ENCODE results near the gene GRK6. TPM values are rescaled to one million over a fixed set of nuclear protein-coding genes. Genes with fewer than 3 reads are reported as not detected.

GRK6 gene
- polyA plus RNA-seq, 1 experiment = 37.7 TPM

DNA sequence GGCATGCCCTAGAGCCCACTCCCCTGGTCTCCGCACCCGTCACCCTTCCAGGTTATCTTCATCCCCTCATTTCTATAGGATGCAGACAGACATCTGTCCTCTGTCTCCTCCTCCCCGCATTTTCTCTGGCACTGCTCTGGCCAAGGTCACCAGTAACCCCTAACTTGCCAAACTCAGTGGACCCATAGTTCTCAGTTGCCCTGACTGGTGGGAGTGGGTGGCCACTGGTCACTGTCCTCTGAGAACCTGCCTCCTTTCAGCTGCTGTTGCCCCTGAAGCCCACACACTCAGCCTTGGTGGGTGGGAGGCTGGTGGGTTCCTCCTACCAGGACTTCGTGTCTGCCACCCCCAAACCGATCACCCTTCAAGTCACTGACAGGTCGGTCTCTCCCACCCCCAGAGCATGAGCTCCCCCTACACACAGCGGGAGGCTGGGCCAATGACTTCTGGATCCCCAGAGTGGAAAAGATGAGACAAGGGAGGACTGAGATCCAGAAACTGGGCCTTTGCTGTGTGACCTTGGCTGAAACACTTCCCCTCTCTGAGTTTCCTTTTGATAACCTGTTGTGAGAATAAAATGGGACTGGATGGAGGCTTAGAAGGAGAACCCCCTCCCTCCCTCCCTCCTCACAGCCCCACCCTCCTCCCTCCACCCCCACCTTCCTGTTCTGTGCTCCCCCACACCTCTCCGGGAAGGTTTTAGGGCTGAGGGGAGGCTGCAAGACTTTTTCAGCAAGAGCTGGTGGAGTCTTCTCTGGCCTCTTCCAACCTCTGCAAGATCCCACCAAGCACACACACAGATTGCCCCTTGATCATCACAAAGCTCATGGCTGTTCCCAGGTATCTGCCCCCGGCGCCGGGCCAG, 49.3 kb downstream of the GRK6 start:
- no peak overlapping the region for H3K4me3 ChIP-seq (ENCODE audit: low read depth, low read length)
- no peaks in the 10 kb centered on the region for H3K27me3 ChIP-seq (ENCODE audit: control insufficient read depth, insufficient read depth, low read length)
- ChIA-PET CTCF (interaction anchor here (0.9 to 8.3 kb wide), 5 partner anchors 10 to 71 kb away, joined by 3 to 85 read pairs (median 4); partner anchors contain the start of gene PDLIM7), POLR2A (no interaction called here)
- DNase-seq (ENCODE audit: low read depth) = no peak
- no peak for TF ChIP-seq CTCF (IDR thresholded peaks at IDR 0.05; ENCODE audit: insufficient read depth, low read depth, low read length)
- peaks cover 4% of the 10 kb centered on the region for H3K36me3 ChIP-seq (ENCODE audit: control insufficient read depth, insufficient read depth, low read length)

- no peak for TF ChIP-seq CTCF (IDR thresholded peaks at IDR 0.05; ENCODE audit: insufficient read depth, low read depth, low read length)
- Histone ChIP-seq H3K4me3 (ENCODE audit: low read depth, low read length) (no peak overlapping the region), H3K27me3 (ENCODE audit: control insufficient read depth, insufficient read depth, low read length) (no peaks in the 10 kb centered on the region), H3K36me3 (ENCODE audit: control insufficient read depth, insufficient read depth, low read length) (peaks cover 5% of the 10 kb centered on the region)
- ChIA-PET POLR2A (no interaction called here), CTCF (interaction anchor here (0.9 to 8.3 kb wide), 7 partner anchors 12 to 72 kb away, joined by 3 to 85 read pairs (median 4); partner anchors contain the start of gene PDLIM7)
- no peak for DNase-seq (ENCODE audit: low read depth)
These were observed 50.2 kb downstream of the GRK6 start for GRCh38 chr5:177476531-177477233.

DNA sequence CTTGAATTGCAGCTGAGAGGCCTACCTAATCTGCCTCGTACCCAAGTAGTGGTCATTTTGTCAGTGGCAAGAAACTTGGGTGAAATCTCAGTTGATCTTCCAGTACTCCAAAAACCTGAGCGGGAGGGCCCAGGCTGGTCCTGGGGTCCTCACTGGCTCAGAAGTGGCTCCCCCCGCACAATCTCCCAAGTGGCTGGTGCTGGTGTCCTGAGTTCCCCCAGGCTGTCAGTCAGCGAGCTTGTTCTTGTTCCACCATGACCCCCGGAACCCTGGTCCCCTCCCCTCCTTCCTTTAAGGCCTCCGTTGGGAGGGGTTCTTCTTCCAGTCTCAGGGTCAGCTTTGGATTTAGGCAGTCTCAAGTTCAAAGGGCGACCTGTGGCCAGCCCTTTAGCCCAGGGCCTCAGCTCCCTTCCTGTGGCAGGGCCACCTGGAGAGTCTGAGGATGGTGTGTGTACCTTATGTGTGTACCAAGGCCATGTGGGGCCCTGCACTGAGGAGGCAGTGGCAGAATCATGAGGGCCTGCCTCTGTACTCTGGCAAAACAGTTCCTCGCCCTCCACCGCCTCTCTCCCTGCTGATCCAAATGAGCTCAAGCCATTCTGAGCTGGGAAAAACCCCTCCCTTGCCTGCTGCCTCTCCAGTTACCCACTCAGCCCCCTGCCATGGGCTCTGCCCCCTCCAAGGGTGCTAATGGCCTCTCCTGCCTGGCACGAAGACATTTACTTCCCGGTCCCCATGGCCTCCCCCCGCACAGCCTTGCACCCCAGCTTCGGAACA, 51.4 kb downstream of the GRK6 start:
- POLR2A ChIA-PET = interaction anchor here (0.7 to 1.0 kb wide), 3 partner anchors 13 to 17 kb away, joined by 3 to 5 read pairs (median 3); no protein-coding TSS in a partner anchor

More for the DNA sequence above, 51.4 kb downstream of the GRK6 start:
- no peak for DNase-seq (ENCODE audit: low read depth)
- no peaks in the 10 kb centered on the region for H3K27me3 ChIP-seq (ENCODE audit: control insufficient read depth, insufficient read depth, low read length)
- H3K36me3 ChIP-seq (ENCODE audit: control insufficient read depth, insufficient read depth, low read length) = peaks cover 10% of the 10 kb centered on the region
- no peak overlapping the region for H3K4me3 ChIP-seq (ENCODE audit: low read depth, low read length)
- no peak for TF ChIP-seq CTCF (IDR thresholded peaks at IDR 0.05; ENCODE audit: insufficient read depth, low read depth, low read length)
- CTCF ChIA-PET = interaction anchor here (0.8 to 8.3 kb wide), 11 partner anchors 9 to 168 kb away, joined by 3 to 85 read pairs (median 5); partner anchors contain the start of gene PDLIM7

Measured in BJ (cell line).